HepG2 (cell line): ENCODE measurements around the gene TGM6. TPM values are rescaled to one million over a fixed set of nuclear protein-coding genes. Genes with fewer than 3 reads are reported as not detected.
A peak's percentile ranks its signal among the peaks of the same experiment; 100 is the strongest.

ENCODE experiments used
- BRF2 ChIP-seq: sonication (generic); formaldehyde crosslinking; IDR thresholded peaks from 2 replicates; pipeline ENCODE4 v1.8.1; 2022; ENCODE audit warnings: mild to moderate bottlenecking, missing genetic modification reagents
- CSRNP1 ChIP-seq: sonication (generic); formaldehyde crosslinking; IDR thresholded peaks from 2 replicates; pipeline ENCODE4 v1.8.1; 2023; ENCODE audit warnings: mild to moderate bottlenecking, missing genetic modification reagents
- ELK4 ChIP-seq: sonication (generic); formaldehyde crosslinking; IDR thresholded peaks from 2 replicates; pipeline ENCODE4 v1.9.0; 2021; ENCODE audit warnings: missing genetic modification reagents, borderline replicate concordance
- EZH2 ChIP-seq: conservative IDR thresholded peaks from 2 replicates; pipeline ENCODE4 v1.6.1; 2012; ENCODE audit warnings: mild to moderate bottlenecking, low read depth, low read length, moderate library complexity
- FOXM1 ChIP-seq: sonication (generic); formaldehyde crosslinking; IDR thresholded peaks from 2 replicates; pipeline ENCODE4 v1.5.0; 2020; ENCODE audit warnings: missing genetic modification reagents
- HDAC1 ChIP-seq: sonication (generic); formaldehyde crosslinking; IDR thresholded peaks from 2 replicates; pipeline ENCODE4 v1.5.1; 2020; ENCODE audit warnings: mild to moderate bottlenecking, missing genetic modification reagents
- KLF13 ChIP-seq: sonication (generic); formaldehyde crosslinking; IDR thresholded peaks from 2 replicates; pipeline ENCODE4 v1.4.0; 2020; ENCODE audit warnings: mild to moderate bottlenecking, missing genetic modification reagents
- LCORL ChIP-seq, 2 experiments: fragments of 450-650 bp in 1 of 2; sonication (generic) in 1 of 2; formaldehyde crosslinking in 1 of 2; IDR thresholded peaks; 2 replicates each; pipeline versions ENCODE4 v1.5.0 to v1.6.1; 2017 to 2020; ENCODE audit warnings: antibody characterized with exemption in 1 of 2, missing genetic modification reagents in 1 of 2
- MXD1 ChIP-seq: sonication (generic); formaldehyde crosslinking; IDR thresholded peaks from 2 replicates; pipeline ENCODE4 v1.4.0; 2020; ENCODE audit warnings: mild to moderate bottlenecking, missing genetic modification reagents
- POLR2AphosphoS2 ChIP-seq: IDR thresholded peaks from 2 replicates; pipeline ENCODE4 v1.6.1; 2011; ENCODE audit warnings: low read depth, low read length, improper control_type of control experiment
- RCOR2 ChIP-seq: IDR thresholded peaks from 2 replicates; pipeline ENCODE4 v1.6.1; 2016; ENCODE audit warnings: missing biosample characterization, missing genetic modification reagents
- SMAD1 ChIP-seq: sonication (generic); formaldehyde crosslinking; IDR thresholded peaks from 2 replicates; pipeline ENCODE4 v1.4.0; 2020; ENCODE audit warnings: missing genetic modification reagents, low read depth, mild to moderate bottlenecking, borderline replicate concordance
- SRSF4 ChIP-seq: fragments of 200-400 bp; formaldehyde crosslinking; IDR thresholded peaks from one replicate; pipeline ENCODE4 v1.6.1; 2018; ENCODE audit warnings: mild to moderate bottlenecking, low read depth, low read length, moderate library complexity; ENCODE audit not compliant: poor library complexity, severe bottlenecking
- U2AF1 ChIP-seq: fragments of 200-400 bp; formaldehyde crosslinking; optimal IDR thresholded peaks from 2 replicates; pipeline ENCODE3; 2017; ENCODE audit warnings: mild to moderate bottlenecking, low read depth, low read length
- ZEB1 ChIP-seq: IDR thresholded peaks from 2 replicates; pipeline ENCODE4 v1.6.1; 2012; ENCODE audit warnings: mild to moderate bottlenecking, low read depth, inconsistent platforms; ENCODE audit not compliant: insufficient replicate concordance
- ZNF24 ChIP-seq: fragments of 450-650 bp; IDR thresholded peaks from 2 replicates; pipeline ENCODE4 v1.6.1; 2017; ENCODE audit warnings: antibody characterized with exemption, mild to moderate bottlenecking
- ZNF274 ChIP-seq: sonication (generic); formaldehyde crosslinking; IDR thresholded peaks from 2 replicates; pipeline ENCODE4 v1.5.1; 2020; ENCODE audit warnings: mild to moderate bottlenecking, missing genetic modification reagents
- ZNF329 ChIP-seq: sonication (generic); formaldehyde crosslinking; IDR thresholded peaks from 2 replicates; pipeline ENCODE4 v1.9.0; 2021; ENCODE audit warnings: low read depth, mild to moderate bottlenecking, missing genetic modification reagents
- ZNF496 ChIP-seq: sonication (generic); formaldehyde crosslinking; IDR thresholded peaks from 2 replicates; pipeline ENCODE4 v1.8.1; 2023; ENCODE audit warnings: mild to moderate bottlenecking, moderate library complexity, missing genetic modification reagents; ENCODE audit not compliant: insufficient replicate concordance
- ZNF570 ChIP-seq: sonication (generic); formaldehyde crosslinking; IDR thresholded peaks from 2 replicates; pipeline ENCODE4 v1.4.0; 2020; ENCODE audit warnings: mild to moderate bottlenecking, missing genetic modification reagents, borderline replicate concordance
- ZNF83 ChIP-seq: sonication (generic); formaldehyde crosslinking; IDR thresholded peaks from 2 replicates; pipeline ENCODE4 v1.4.0; 2020; ENCODE audit warnings: missing genetic modification reagents, mild to moderate bottlenecking, borderline replicate concordance
- polyA plus RNA-seq, 8 experiments: library from polyadenylated mRNA; depleted of rRNA in 3 of 8; stranded (reverse) in 7 of 8; unstranded in 1 of 8; fragments of >200 nt; fragmentation: Illumina TruSeq in 4 of 8; extraction: Trizol in 4 of 8; gene quantifications; 2 replicates each; pipeline versions ENCODE4 v1.2.1 to v1.2.3, GENCODE V29; 2011 to 2016; ENCODE audit warnings: low read depth in 4 of 8, missing spikeins in 1 of 8, mixed read lengths in 1 of 8; ENCODE audit not compliant: insufficient read depth in 1 of 8
- total RNA-seq, 5 experiments: library from RNA; depleted of rRNA; stranded (reverse); fragments of >200 nt; fragmentation: Illumina TruSeq; extraction: Trizol; gene quantifications; 2 replicates each; pipeline ENCODE4 v1.2.3, GENCODE V29; 2016; ENCODE audit warnings: low read depth in 1 of 5

The TGM6 gene
- total and polyA plus RNA-seq, 2 of the 13 experiments (the other 11 are each of a cell fraction or from before 2014, with no cell fraction given): not detected

GRCh38 chr20:2475850-2476741, 95.4 kb downstream of the TGM6 start (continued):
- TF ChIP-seq EZH2 (no peak), ZNF83 (CRISPR knock-in tag) (no peak), FOXM1 (CRISPR knock-in tag) (no peak), MXD1 (CRISPR knock-in tag) (no peak; the same call in 1 of the 2 replicates), ZNF496 (CRISPR knock-in tag) (no peak), ELK4 (CRISPR knock-in tag) (no peak), ZNF329 (CRISPR knock-in tag) (no peak; the same call in 1 of the 2 replicates), RCOR2 (CRISPR knock-in tag) (no peak; the same call in 1 of the 2 replicates), POLR2AphosphoS2 (no peak), LCORL (IDR thresholded peaks at IDR 0.05) (0 out of 2 replicates have a peak, but pooled peaks have one; percentile 32), LCORL (CRISPR knock-in tag; IDR thresholded peaks at IDR 0.05) (peak; percentile 93), BRF2 (CRISPR knock-in tag) (no peak), KLF13 (CRISPR knock-in tag) (no peak), U2AF1 (no peak), SRSF4 (no peak), ZNF274 (peak; percentile 83), HDAC1 (CRISPR knock-in tag) (peak; percentile 87), ZEB1 (no peak), ZNF24 (no peak), SMAD1 (CRISPR knock-in tag) (no peak), ZNF570 (CRISPR knock-in tag) (no peak), CSRNP1 (CRISPR knock-in tag) (0 out of 2 replicates have a peak, but pooled peaks have one; percentile 25)
